Activated T-cell treated with anti-CD3 and anti-CD28 coated beads, Interleukin-2, amount 50 U/mL, for 1 hour (primary cell): ENCODE measurements around the gene ZNF195.
"Not testable (repeated sequence)": the region's sequence is repeated elsewhere in the genome, so short reads cannot be mapped to it uniquely, and the experiment has no call there.

Experiments
- DNase-seq: peaks from one replicate; pipeline ENCODE4 v3.0.0-alpha.2; 2020

ZNF195 gene

DNA sequence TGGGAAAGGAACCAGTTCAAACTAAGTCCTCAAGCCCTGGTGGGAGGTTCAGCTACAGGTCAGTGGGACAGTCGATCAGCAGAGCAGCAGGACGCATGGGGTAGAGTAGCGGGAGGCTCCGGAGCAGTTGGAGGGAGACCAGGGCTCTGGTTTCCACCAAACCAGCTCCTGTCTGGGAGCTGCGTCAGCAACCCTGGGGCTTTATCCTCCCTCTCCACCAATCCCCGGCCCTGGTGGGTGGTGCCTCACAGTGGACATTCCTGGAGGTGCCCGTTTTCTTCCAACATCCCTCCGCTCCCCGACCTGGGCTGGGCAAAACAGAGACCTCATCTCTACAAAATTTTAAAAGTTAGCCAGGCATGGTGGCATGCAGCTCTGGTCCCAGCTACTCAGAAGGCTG is 32.4 kb downstream of the ZNF195 start:
- no peak for DNase-seq

- DNase-seq = no peak
Observed at GRCh38 chr11:3345736-3346135, 33.2 kb downstream of the ZNF195 start.

DNA sequence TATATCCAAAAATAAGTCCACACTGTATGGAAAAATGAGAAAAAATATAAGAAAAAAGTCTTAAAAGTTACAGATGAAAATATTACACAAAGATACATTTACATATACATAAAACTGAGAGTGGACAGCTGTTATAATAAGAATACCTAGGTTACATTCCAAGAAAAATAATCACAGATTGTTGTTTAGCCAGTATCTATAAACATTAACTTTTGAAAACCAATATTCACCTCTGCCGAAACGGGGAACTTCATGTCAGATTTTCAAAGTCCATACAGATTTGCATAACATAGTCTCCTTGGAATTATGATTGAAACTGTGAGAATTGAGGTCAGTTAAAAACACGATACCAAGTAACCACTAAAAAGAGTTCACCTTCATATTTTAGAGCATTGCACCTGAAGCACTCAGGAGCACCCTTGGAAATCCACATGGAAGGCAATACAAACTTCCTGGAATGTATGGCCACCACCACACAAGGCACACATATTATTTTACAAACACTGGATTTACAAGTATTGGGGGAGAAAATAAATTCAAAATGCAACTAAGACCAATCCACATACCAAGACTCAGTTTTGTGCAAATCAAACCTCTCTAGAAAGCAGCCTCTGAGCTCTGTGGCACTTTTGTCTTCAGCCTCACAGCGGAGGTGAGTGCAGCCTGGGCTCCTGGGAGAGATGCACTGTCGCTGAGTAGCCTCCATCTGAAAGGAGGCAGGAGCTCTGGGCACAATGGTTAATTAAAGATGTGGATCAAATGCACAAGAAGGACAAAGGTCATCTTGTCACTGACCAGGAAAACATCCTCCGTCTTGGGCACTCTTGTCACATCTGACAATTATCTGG is 34.4 kb downstream of the ZNF195 start:
- no peak for DNase-seq

GRCh38 chr11:3342709-3343108 is 36.2 kb downstream of the ZNF195 start:
- no peak for DNase-seq

- DNase-seq = peak; percentile 68
Observed at GRCh38 chr11:3341298-3341697, 37.6 kb downstream of the ZNF195 start.

- DNase-seq = no peak
Observed at GRCh38 chr11:3340025-3340424, 38.9 kb downstream of the ZNF195 start.

- no peak for DNase-seq
Observed at GRCh38 chr11:3339340-3339624, 39.7 kb downstream of the ZNF195 start.

GRCh38 chr11:3338569-3339339 is 40.2 kb downstream of the ZNF195 start:
- no peak for DNase-seq

DNA sequence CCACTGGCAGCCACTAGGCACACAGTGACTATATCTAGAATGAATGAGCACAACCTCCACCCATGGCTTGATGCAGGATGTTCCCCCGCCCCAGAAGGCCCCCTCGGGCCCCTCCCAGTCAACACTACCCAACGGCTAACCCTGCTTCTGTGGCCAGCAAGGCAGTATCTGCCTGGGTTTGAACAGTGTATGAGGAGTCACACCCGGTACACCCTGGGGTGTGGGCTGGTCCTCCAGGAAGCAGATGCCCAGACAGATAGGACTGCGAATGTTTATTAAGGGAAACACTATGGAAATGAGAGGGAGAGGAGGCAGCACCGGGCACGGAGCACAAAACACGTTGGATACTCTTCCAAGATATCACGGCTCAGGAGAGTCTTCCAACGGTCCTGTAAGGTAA is 42.5 kb downstream of the ZNF195 start:
- not testable (repeated sequence) for DNase-seq

DNA sequence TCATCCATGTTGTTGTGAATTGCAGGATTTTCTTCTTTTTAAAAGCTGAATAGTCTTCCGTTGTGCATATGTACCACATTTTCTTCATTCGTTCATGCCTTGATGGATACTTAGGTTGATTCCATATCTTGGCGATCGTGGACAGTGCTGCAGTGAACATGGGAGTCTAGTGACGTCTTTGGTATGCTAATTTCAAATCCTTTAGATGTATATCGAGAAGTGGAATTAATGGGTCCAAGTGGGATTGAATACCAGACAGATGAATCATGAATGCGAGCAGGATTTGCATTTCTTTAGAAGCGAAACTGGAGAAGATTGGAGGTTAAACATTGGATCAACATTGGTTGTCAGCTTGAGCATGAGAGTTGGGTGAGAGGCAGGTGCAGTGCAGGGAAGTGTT is 45.8 kb downstream of the ZNF195 start:
- not testable (repeated sequence) for DNase-seq

DNA sequence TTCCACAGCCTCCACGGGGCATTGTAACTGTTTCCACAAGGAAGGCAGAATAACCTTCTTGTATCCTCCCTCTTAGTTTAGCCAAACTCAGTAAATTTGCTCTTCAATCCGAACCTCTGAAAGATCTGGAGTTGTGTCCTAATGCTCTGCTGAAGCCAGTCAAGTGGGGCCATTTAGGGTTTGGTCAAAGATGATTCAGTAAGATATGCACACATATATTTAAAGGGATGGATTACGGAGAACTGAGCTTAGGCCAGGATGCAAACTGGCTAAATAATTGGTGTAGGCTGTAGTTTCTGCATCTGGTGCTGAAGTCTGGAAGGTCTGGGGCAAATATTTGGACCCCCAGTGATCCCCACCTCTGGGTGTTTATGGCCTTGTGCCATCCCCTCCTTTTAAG is 47.9 kb downstream of the ZNF195 start:
- not testable (repeated sequence) for DNase-seq

DNA sequence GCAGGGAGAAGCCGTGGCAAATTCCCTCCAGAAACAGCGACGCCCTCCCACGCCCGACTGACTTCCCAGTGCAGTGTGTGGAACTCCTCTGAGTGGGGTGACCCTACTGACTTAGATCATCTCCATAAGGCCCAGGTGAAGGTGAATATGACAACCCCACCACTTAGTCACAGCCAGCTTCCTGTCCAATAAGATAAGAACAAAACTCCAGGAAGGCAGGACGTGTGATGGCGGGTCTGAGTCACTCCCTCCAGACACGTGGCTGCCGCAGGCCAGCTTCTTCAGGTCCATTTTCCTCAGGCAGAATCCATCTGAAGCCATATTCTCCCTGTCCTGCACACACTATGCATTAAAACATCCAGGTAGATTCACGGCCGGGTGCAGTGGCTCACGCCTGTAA is 48.9 kb downstream of the ZNF195 start:
- not testable (repeated sequence) for DNase-seq

DNA sequence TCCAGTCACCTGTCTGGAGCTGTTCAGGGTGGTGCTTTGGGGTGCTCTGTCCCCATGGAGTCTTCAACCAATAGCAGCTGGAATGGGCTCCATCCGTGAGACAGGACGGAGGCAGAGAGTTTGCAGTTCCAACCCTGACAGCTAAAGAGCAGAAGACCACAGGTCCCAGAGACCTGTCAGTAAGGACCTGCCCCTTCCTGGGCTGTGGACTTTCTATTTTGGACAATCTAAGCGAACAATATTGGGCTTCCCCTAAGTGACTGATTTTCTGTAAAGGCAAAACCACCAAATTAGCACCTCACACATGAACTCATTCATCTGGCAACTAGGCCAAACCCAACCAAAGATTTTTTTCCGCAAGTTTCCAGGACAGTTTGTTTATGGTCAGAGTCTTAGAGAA is 50.4 kb downstream of the ZNF195 start:
- not testable (repeated sequence) for DNase-seq

- DNase-seq = not testable (repeated sequence)
Observed at GRCh38 chr11:3326450-3326849, 52.5 kb downstream of the ZNF195 start.

DNA sequence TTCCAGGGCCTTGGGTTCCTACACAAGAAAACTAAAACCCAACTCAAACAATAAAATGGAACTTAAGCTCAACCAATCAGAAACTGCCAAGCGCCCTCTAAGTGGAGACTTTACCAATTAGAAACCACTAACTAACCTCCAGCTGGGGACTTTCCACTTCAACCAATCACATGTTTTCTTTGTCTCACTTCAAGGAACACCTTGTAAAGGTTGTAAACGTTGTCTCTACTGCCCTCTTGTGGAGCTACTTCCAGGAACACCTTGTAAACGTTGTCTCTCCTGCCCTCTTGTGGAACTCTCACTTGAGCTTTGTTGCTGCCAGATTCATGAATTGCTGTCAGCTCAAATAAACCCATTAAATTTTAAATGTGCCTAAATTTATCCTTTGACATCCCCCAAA is 54.2 kb downstream of the ZNF195 start:
- DNase-seq = not testable (repeated sequence)
